COR-L47 (cell line): Measurements from ENCODE around the gene ZNF22.
"Not testable (repeated sequence)": the region's sequence is repeated elsewhere in the genome, so short reads cannot be mapped to it uniquely, and the experiment has no call there.

ENCODE experiments used
- DNase-seq: peaks from one replicate; lab custom pipeline; 2025; lab: John Stamatoyannopoulos, UW

Gene ZNF22

GRCh38 chr10:44991571-44991970 lies 9.2 kb upstream of the ZNF22 start:
- DNase-seq = no peak

GRCh38 chr10:44992070-44992731 lies 8.5 kb upstream of the ZNF22 start:
- DNase-seq = no peak

GRCh38 chr10:44992732-44993225 lies 7.9 kb upstream of the ZNF22 start:
- no peak for DNase-seq

GRCh38 chr10:44993226-44993921 lies 7.3 kb upstream of the ZNF22 start:
- no peak for DNase-seq

GRCh38 chr10:44993922-44994751 lies 6.6 kb upstream of the ZNF22 start:
- DNase-seq = no peak

GRCh38 chr10:44994752-44995530 lies 5.8 kb upstream of the ZNF22 start:
- no peak for DNase-seq

- DNase-seq = no peak
Measured at GRCh38 chr10:44995581-44995913, 5.2 kb upstream of the ZNF22 start.

GRCh38 chr10:44995914-44996669 lies 4.6 kb upstream of the ZNF22 start:
- no peak for DNase-seq

GRCh38 chr10:44997105-44997748 lies 3.5 kb upstream of the ZNF22 start:
- DNase-seq = no peak

GRCh38 chr10:44998146-44998631 lies 2.5 kb upstream of the ZNF22 start:
- DNase-seq = no peak

GRCh38 chr10:45000138-45000751 lies 478 bp upstream of the ZNF22 start:
- DNase-seq = no peak

GRCh38 chr10:45001381-45002148 lies 842 bp downstream of the ZNF22 start:
- peak; percentile 24 for DNase-seq

GRCh38 chr10:45003432-45004000 lies 2.8 kb downstream of the ZNF22 start:
- no peak for DNase-seq

- DNase-seq = no peak
Measured at GRCh38 chr10:45004661-45005060, 3.9 kb downstream of the ZNF22 start.

GRCh38 chr10:45005284-45005683 lies 4.6 kb downstream of the ZNF22 start:
- no peak for DNase-seq

GRCh38 chr10:45006276-45007030 lies 5.7 kb downstream of the ZNF22 start:
- DNase-seq = no peak

- DNase-seq = peak; percentile 28
Measured at GRCh38 chr10:45008524-45009161, 7.9 kb downstream of the ZNF22 start.

- DNase-seq = not testable (repeated sequence)
Measured at GRCh38 chr10:45014557-45014956, 13.8 kb downstream of the ZNF22 start.
